NCI-H1417 treated with DMSO at 0.1 percent for 48 hours (cell line): ENCODE results near the gene PLA2G12A.
"Not testable (repeated sequence)": the region's sequence is repeated elsewhere in the genome, so short reads cannot be mapped to it uniquely, and the experiment has no call there.

Source experiments
- DNase-seq: peaks from one replicate; lab custom pipeline; 2025; lab: John Stamatoyannopoulos, UW

Gene PLA2G12A

GRCh38 chr4:109728385-109728784 is 1.5 kb downstream of the PLA2G12A start:
- DNase-seq: no peak

DNA sequence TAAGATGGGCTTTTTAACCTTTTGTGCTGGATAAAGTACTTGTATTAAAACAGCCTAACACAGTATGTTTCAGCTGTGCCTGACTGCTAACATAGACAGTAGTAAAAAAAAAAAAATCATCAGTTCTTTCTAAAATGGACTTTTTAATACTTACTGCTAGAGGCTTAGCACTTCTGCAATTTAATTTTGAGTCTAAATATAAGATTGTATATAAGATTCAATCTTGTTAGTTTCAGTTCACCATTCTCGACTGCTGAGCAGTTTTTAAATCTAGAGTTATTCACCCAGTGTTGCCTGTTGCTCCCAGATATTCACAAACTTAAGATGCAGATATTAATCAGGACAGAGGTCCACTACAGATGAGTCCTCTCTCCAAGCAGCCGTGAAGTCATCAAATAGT is 6.8 kb downstream of the PLA2G12A start:
- DNase-seq: no peak

- DNase-seq: no peak
Observed at GRCh38 chr4:109722357-109722756, 7.5 kb downstream of the PLA2G12A start.

GRCh38 chr4:109721033-109721432 is 8.8 kb downstream of the PLA2G12A start:
- DNase-seq: no peak

DNA sequence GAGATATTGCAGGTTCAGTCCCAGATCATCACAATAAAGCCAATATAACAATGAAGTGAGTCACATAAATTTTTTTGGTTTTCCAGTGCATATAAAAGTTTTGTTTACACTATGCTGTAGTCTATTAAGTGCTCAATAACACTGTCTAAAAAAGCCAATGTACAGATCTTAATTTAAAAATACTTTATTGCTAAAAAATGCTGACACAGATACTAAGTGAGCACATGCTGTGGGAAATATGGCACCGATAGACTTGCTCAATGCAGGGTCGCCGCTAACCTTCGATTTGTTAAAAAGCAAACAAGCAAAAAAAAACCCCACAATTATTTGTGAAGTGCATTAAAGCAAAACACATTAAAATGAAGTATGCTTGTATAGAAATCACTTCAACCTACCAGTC is 10.3 kb downstream of the PLA2G12A start:
- no peak for DNase-seq

GRCh38 chr4:109718759-109719158 is 11.1 kb downstream of the PLA2G12A start:
- no peak for DNase-seq

DNA sequence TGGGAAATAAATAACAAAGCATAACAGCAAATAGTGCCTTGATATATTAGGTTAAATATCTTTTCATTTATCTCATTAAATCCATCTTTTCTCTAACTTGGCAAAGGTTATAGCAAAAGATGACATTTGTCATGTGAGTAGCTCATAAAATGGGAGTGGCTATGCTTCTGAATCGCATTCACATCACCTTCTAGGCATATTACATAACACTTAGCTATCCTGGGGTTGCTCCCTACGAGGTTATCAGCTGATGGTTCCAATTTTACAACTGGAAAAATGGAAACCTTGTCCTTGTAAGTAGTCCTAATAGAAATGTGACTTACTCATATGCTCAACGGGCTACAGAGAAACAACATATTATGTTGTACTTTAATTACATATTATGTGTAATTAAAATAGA is 16.4 kb downstream of the PLA2G12A start:
- no peak for DNase-seq

DNA sequence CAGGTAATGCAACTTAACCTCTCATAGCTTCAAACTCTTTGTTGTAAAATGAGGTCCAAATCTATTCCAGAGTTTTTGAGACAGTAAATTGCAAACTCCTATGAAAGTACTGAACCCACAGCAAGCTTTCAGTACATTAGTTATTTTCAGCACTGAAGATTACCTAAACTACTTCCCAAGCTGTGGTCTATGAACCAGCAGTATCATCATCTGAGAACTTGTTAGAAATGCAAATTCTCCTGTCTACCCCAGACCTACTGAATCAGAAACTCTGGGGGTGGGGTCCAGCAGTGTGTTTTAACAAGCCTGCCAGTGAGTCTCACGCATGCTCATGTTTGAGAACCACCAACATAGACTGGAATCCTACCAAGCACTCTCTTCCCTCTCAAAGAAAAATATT is 20.9 kb downstream of the PLA2G12A start:
- no peak for DNase-seq

GRCh38 chr4:109708435-109708834 is 21.4 kb downstream of the PLA2G12A start:
- DNase-seq: no peak

DNA sequence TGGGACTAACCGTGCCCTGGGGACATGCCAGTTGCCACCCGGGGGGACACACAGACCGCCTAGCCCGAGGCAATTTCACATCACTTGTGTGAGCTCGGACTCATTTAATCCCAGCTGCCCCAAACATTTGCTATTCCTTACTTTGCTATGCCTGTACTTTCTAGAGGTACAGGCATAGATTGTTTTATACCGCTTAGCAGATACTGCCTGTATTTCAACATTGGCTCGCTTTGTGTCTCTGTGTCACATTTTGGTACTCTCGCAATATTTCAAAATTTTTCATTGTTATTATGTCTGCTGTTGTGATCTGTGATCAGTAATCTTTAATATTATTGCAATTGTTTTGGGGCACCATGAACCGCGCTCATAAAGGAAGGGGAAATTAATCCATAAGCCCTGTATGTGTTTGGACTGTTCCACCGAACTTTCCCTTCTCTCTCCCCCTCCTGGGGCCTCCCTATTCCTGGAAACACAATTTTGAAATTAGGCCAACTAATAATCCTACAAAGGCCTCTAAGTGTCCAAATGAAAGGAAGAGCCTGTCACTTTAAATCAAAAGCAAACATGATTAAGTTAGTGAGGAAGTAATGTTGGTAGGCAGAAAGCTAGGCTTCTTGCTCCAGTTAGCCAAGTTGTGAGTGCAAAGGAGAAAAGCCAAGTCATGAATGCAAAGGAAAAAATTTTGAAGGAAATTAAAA is 26.1 kb downstream of the PLA2G12A start:
- DNase-seq: no peak

- DNase-seq: peak; percentile 69
Observed at GRCh38 chr4:109702950-109703663, 26.8 kb downstream of the PLA2G12A start, which contains the start of gene CASP6. TSS of gene CASP6 (minus strand) at chr4:109703445. CDS start at chr4:109703395, 50 bp downstream.

- DNase-seq: no peak
Observed at GRCh38 chr4:109701566-109702410, 28.1 kb downstream of the PLA2G12A start.

- no peak for DNase-seq
Observed at GRCh38 chr4:109699553-109700225, 30.2 kb downstream of the PLA2G12A start.

- DNase-seq: no peak
Observed at GRCh38 chr4:109698656-109699055, 31.2 kb downstream of the PLA2G12A start.

DNA sequence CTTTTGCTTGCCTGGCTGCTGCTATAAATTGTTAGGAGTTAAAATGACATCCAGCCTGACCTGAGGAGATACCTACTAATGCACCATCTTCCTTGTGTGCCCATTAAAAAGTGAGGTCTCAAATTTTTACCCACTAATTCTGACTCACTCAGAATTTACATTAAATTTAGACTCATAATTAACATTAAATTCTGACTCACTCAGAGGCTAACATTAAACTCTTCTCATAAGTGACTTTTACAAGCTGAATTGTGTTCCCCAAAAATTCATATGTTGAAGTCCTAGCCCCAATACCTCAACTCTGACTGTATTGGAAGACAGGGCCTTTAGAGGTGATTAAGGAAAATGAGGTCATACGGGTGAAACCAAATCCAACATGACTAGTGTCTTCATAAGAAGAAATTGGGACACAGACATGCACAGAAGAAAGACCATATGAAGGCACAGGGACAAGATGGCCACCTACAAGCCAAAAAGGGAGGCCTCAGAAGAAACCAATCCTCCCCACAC is 38.4 kb downstream of the PLA2G12A start:
- DNase-seq: no peak

DNA sequence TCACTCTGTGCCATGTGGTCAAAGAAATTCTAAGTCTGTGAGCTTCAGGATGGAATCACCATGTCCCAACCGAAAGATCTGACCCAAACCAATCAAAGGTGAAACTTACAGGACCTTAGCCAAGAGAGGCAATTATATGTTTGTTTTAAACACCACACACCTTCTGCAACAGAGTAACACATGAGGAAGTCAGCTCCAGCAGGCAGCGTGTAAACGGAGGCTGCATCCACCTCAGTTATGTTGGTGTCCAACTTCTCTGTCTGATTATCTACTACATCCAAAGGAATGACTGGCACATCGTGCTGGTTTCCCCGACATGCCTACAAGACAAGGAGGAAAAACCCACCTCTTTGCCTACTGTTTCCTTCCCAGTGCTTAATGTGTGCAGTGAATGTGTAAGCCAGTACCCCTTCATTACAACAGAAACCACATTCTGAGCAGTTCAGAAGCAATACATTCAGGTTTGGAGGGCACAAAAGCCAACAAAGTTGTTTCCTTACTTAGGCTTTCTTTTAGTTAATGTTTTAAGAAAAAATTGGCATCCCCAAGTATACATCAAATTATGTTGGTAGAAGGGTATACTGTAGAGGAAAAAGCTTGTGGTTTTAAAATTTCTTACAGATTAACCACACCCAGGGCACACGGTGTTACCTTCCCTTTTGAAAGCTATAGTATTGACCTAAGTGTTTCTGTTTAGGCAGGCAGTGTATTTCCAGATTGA is 39.0 kb downstream of the PLA2G12A start:
- no peak for DNase-seq

GRCh38 chr4:109684727-109685126 is 45.1 kb downstream of the PLA2G12A start:
- no peak for DNase-seq

- DNase-seq: no peak
Observed at GRCh38 chr4:109683621-109684253, 46.1 kb downstream of the PLA2G12A start.

DNA sequence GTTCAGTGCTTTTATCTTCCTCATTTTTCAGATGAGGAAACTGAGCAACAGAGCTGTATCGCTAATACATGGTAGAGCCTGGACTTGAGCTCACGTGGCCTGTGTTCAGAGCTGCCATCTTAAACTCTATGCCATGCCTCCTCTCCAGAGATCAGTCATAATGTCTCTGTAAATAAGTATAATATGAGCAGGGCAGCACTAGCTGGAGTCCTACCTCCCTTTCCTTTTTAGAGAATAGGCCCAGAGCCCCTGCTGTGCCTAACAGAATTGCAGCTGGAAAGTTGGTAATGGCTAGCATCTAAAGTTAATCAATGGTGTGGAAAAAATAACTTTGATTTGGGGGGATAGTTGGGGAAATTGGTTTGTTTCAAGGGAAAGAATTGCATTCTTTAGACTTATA is 47.0 kb downstream of the PLA2G12A start:
- DNase-seq: no peak

GRCh38 chr4:109678925-109679324 is 50.9 kb downstream of the PLA2G12A start:
- not testable (repeated sequence) for DNase-seq

- DNase-seq: not testable (repeated sequence)
Observed at GRCh38 chr4:109678472-109678871, 51.4 kb downstream of the PLA2G12A start.
